PFSK-1 (cell line): ENCODE data around the gene CYB561D2.
A peak's percentile ranks its signal among the peaks of the same experiment; 100 is the strongest.

Experiments used
- FOXP2 ChIP-seq: optimal IDR thresholded peaks from 2 replicates; pipeline ENCODE3; 2011; ENCODE audit warnings: borderline replicate concordance, control low read depth, inconsistent platforms; ENCODE audit not compliant: insufficient read depth; ENCODE audit errors: extremely low read length, extremely low read depth
- POLR2AphosphoS5 ChIP-seq: IDR thresholded peaks from 2 replicates; pipeline ENCODE4 v1.6.1; 2012; ENCODE audit warnings: low read depth, mild to moderate bottlenecking, control low read depth, low read length, moderate library complexity
- REST ChIP-seq, 2 experiments: IDR thresholded peaks; 2 replicates each; pipeline versions ENCODE4 v1.6.1 to v1.8.0; 2011 to 2012; ENCODE audit warnings: low read depth in 2 of 2, low read length in 2 of 2, control low read depth in 1 of 2, inconsistent platforms in 1 of 2, mild to moderate bottlenecking in 1 of 2, moderate library complexity in 1 of 2; ENCODE audit not compliant: insufficient read depth in 1 of 2
- SIN3A ChIP-seq: IDR thresholded peaks from 2 replicates; pipeline ENCODE4 v1.6.1; 2012; ENCODE audit warnings: mild to moderate bottlenecking, low read length, moderate library complexity, borderline replicate concordance; ENCODE audit not compliant: insufficient read depth
- TAF1 ChIP-seq: IDR thresholded peaks from 2 replicates; pipeline ENCODE4 v1.6.1; 2012; ENCODE audit warnings: low read length, control low read depth, borderline replicate concordance; ENCODE audit not compliant: insufficient read depth

The CYB561D2 gene

DNA sequence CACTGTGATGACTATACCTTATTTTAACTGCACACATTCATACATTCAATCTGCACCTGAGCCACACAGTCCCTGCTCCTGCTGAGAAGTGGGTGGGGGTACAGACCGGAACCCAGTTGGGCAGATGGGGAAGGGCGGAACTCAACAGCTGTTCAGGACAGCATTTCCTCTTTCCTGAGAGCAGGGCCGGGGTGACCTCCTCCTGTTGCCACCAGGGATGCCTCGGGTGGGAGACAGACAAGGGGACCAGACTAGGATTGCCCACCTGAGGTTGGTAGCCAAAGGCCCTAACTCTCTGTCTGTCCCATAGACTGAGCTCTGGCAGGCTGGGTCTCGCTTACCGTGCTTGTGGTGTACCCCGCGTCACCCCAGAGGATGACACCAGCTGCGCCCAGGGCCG is 32.0 kb upstream of the CYB561D2 start:
- TF ChIP-seq FOXP2 (no peak), REST (IDR thresholded peaks at IDR 0.05; ENCODE audit: insufficient read depth in 1 of 2, low read depth in 2 of 2, low read length in 2 of 2) (no peak), POLR2AphosphoS5 (no peak)

- TF ChIP-seq FOXP2 (no peak), POLR2AphosphoS5 (0 out of 2 replicates have a peak, but pooled peaks have one; percentile 17)
These were observed 31.3 kb upstream of the CYB561D2 start for GRCh38 chr3:50319181-50319893.

- no peak for TF ChIP-seq REST (IDR thresholded peaks at IDR 0.05; ENCODE audit: insufficient read depth in 1 of 2, low read depth in 2 of 2, low read length in 2 of 2)
- TF ChIP-seq POLR2AphosphoS5 = no peak
- TF ChIP-seq TAF1 = no peak
- TF ChIP-seq SIN3A = no peak
- no peak for TF ChIP-seq FOXP2
These were observed 30.6 kb upstream of the CYB561D2 start for GRCh38 chr3:50319894-50320625.

GRCh38 chr3:50320853-50321335 is 29.8 kb upstream of the CYB561D2 start:
- TF ChIP-seq TAF1 (no peak), SIN3A (no peak), POLR2AphosphoS5 (no peak), FOXP2 (no peak), REST (IDR thresholded peaks at IDR 0.05; ENCODE audit: insufficient read depth in 1 of 2, low read depth in 2 of 2, low read length in 2 of 2) (no peak)

GRCh38 chr3:50321336-50322114 is 29.1 kb upstream of the CYB561D2 start:
- TF ChIP-seq FOXP2 (no peak), TAF1 (no peak), POLR2AphosphoS5 (0 out of 2 replicates have a peak, but pooled peaks have one; percentile 21)

GRCh38 chr3:50322115-50322385 is 28.6 kb upstream of the CYB561D2 start:
- TF ChIP-seq TAF1 = no peak
- no peak for TF ChIP-seq REST (IDR thresholded peaks at IDR 0.05; ENCODE audit: insufficient read depth in 1 of 2, low read depth in 2 of 2, low read length in 2 of 2)
- TF ChIP-seq POLR2AphosphoS5 = no peak
- no peak for TF ChIP-seq SIN3A
- no peak for TF ChIP-seq FOXP2
